Neural cell (in vitro differentiated cells): ENCODE measurements around the gene GRID2IP. TPM values are rescaled to one million over a fixed set of nuclear protein-coding genes. Genes with fewer than 3 reads are reported as not detected.

Experiments used
- H2AFZ ChIP-seq: fragments of 200-600, 300-800 bp; sonication (generic), shearing (Covaris generic); 2 replicates; pipeline ENCODE4 v1.6.0; 2014; ENCODE audit warnings: low read depth, mild to moderate bottlenecking, antibody characterized with exemption, low read length, moderate library complexity
- H3F3A ChIP-seq: fragments of 200-600 bp; shearing (Covaris generic); 2 replicates; pipeline ENCODE4 v1.6.1; 2016; ENCODE audit warnings: mild to moderate bottlenecking, moderate library complexity, mixed read lengths, antibody characterized with exemption, low read length; ENCODE audit not compliant: insufficient read depth, poor library complexity, severe bottlenecking
- H3K27ac ChIP-seq: fragments of 200-600, 300-800 bp; sonication (generic), shearing (Covaris generic); 2 replicates; pipeline ENCODE4 v1.5.1; 2014; ENCODE audit warnings: mild to moderate bottlenecking, low read length, moderate library complexity
- H3K27me3 ChIP-seq: fragments of 300-800, 200-600 bp; sonication (generic), shearing (Covaris generic); 2 replicates; pipeline ENCODE4 v1.6.0; 2014; ENCODE audit warnings: mild to moderate bottlenecking, low read depth, low read length, moderate library complexity; ENCODE audit not compliant: insufficient read depth
- H3K36me3 ChIP-seq: fragments of 300-800, 200-600 bp; sonication (generic), shearing (Covaris generic); 2 replicates; pipeline ENCODE4 v1.5.1; 2014; ENCODE audit warnings: mild to moderate bottlenecking, antibody characterized with exemption, low read length, moderate library complexity; ENCODE audit not compliant: insufficient read depth
- H3K4me2 ChIP-seq: fragments of 300-800, 200-600 bp; sonication (generic), shearing (Covaris generic); 2 replicates; pipeline ENCODE4 v1.6.0; 2014; ENCODE audit warnings: mild to moderate bottlenecking, low read length
- H3K4me3 ChIP-seq: fragments of 300-800, 200-600 bp; sonication (generic), shearing (Covaris generic); 2 replicates; pipeline ENCODE4 v1.5.1; 2014; ENCODE audit warnings: mild to moderate bottlenecking, low read length, moderate library complexity
- H3K79me2 ChIP-seq: fragments of 200-600 bp; shearing (Covaris generic); replicated peaks from 2 replicates; pipeline ENCODE4 v1.6.0; 2014; ENCODE audit warnings: mild to moderate bottlenecking, low read length, moderate library complexity; ENCODE audit not compliant: insufficient read depth
- H3K9ac ChIP-seq: fragments of 300-800, 200-600 bp; sonication (generic), shearing (Covaris generic); 2 replicates; pipeline ENCODE4 v1.6.1; 2016; ENCODE audit warnings: mild to moderate bottlenecking, low read length, mixed read lengths
- H3K9me2 ChIP-seq: fragments of 200-600 bp; shearing (Covaris generic); 2 replicates; pipeline ENCODE4 v1.6.1; 2016; ENCODE audit warnings: mild to moderate bottlenecking, low read length, mixed read lengths; ENCODE audit not compliant: insufficient read depth
- H3K9me3 ChIP-seq: fragments of 200-600, 300-800 bp; sonication (generic), shearing (Covaris generic); 2 replicates; pipeline ENCODE4 v1.6.1; 2016; ENCODE audit warnings: mild to moderate bottlenecking, mixed run types, low read length, moderate library complexity, mixed read lengths
- H4K20me1 ChIP-seq: fragments of 200-600 bp; shearing (Covaris generic); 2 replicates; pipeline ENCODE4 v1.6.1; 2016; ENCODE audit warnings: mild to moderate bottlenecking, mixed run types; ENCODE audit not compliant: insufficient read depth
- EP300 ChIP-seq: fragments of 450-650 bp; conservative IDR thresholded peaks from 2 replicates; pipeline ENCODE4 v1.6.1; 2014; ENCODE audit warnings: antibody characterized with exemption, mild to moderate bottlenecking, moderate library complexity; ENCODE audit not compliant: poor library complexity, severe bottlenecking
- EZH2 ChIP-seq: fragments of 200-600, 300-800 bp; shearing (Covaris generic), sonication (generic); IDR thresholded peaks from 2 replicates; pipeline ENCODE4 v1.6.1; 2014; ENCODE audit warnings: antibody characterized with exemption, low read length, borderline replicate concordance, mild to moderate bottlenecking; ENCODE audit not compliant: insufficient read depth, poor library complexity, severe bottlenecking
- MXI1 ChIP-seq: fragments of 450-650 bp; conservative IDR thresholded peaks from 2 replicates; pipeline ENCODE4 v1.6.1; 2014; ENCODE audit warnings: antibody characterized with exemption, mild to moderate bottlenecking; ENCODE audit not compliant: poor library complexity, severe bottlenecking
- POLR2AphosphoS5 ChIP-seq: IDR thresholded peaks from 2 replicates; pipeline ENCODE4 v1.6.1; 2012
- RAD21 ChIP-seq: fragments of 450-650 bp; conservative IDR thresholded peaks from 2 replicates; pipeline ENCODE4 v1.6.1; 2014; ENCODE audit warnings: antibody characterized with exemption, mild to moderate bottlenecking, moderate library complexity
- REST ChIP-seq: IDR thresholded peaks from 2 replicates; pipeline ENCODE4 v1.6.1; 2012; ENCODE audit warnings: borderline replicate concordance
- TAF1 ChIP-seq: IDR thresholded peaks from 2 replicates; pipeline ENCODE4 v1.6.1; 2012; ENCODE audit warnings: low read depth
- polyA plus RNA-seq: library from polyadenylated mRNA; depleted of rRNA; stranded (reverse); fragments of >200 nt; gene quantifications from 2 replicates; pipeline ENCODE4 v1.2.3, GENCODE V29; 2014
- TF ChIP-seq, protein P1 (sequence below): fragments of 450-650 bp; IDR thresholded peaks from 2 replicates; pipeline ENCODE4 v1.5.1; 2014; ENCODE audit warnings: antibody characterized with exemption, mild to moderate bottlenecking, moderate library complexity; ENCODE audit not compliant: poor library complexity, severe bottlenecking

Gene GRID2IP
- polyA plus RNA-seq, 1 donor from 2014 or later: 0.32 TPM

DNA sequence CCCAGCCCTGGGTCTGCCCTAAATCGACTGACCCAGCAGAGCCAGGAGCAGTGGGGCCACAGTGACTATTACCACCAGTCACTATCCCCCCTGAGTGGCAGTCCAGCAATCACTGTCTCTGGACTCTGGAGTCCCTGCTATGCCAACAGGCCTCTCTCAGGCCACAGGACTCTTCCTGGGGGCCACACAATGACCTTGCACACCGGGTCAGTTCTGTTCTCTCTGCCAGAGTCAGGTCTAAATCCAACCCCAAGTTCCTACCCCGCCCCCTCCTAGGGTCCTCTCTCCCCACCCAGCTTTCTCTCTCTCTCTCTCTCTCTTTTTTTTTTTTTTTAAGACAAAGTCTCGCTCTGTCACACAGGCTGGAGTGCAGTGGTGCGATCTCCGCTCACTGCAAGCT lies 21.6 kb downstream of the GRID2IP start:
- Histone ChIP-seq H3K4me2 (no peak overlapping the region), H2AFZ (no peak overlapping the region), H3K9me2 (no peaks in the 10 kb centered on the region), H3K79me2 (no peaks in the 10 kb centered on the region), H3K36me3 (no peaks in the 10 kb centered on the region), H4K20me1 (no peaks in the 10 kb centered on the region), H3K27ac (no peak overlapping the region), H3K27me3 (peaks cover 83% of the 10 kb centered on the region), H3F3A (no peaks in the 10 kb centered on the region), H3K9ac (no peak overlapping the region), H3K9me3 (no peaks in the 10 kb centered on the region), H3K4me3 (no peak overlapping the region)
- TF ChIP-seq, protein P1, sequence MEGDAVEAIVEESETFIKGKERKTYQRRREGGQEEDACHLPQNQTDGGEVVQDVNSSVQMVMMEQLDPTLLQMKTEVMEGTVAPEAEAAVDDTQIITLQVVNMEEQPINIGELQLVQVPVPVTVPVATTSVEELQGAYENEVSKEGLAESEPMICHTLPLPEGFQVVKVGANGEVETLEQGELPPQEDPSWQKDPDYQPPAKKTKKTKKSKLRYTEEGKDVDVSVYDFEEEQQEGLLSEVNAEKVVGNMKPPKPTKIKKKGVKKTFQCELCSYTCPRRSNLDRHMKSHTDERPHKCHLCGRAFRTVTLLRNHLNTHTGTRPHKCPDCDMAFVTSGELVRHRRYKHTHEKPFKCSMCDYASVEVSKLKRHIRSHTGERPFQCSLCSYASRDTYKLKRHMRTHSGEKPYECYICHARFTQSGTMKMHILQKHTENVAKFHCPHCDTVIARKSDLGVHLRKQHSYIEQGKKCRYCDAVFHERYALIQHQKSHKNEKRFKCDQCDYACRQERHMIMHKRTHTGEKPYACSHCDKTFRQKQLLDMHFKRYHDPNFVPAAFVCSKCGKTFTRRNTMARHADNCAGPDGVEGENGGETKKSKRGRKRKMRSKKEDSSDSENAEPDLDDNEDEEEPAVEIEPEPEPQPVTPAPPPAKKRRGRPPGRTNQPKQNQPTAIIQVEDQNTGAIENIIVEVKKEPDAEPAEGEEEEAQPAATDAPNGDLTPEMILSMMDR: no peak
- TF ChIP-seq REST (no peak), RAD21 (no peak)

GRCh38 chr7:6528401-6529130 lies 22.7 kb downstream of the GRID2IP start:
- Histone ChIP-seq H3F3A (no peaks in the 10 kb centered on the region), H3K4me2 (no peak overlapping the region), H3K79me2 (no peaks in the 10 kb centered on the region), H3K36me3 (no peaks in the 10 kb centered on the region), H3K9me2 (no peaks in the 10 kb centered on the region), H3K9me3 (no peaks in the 10 kb centered on the region), H2AFZ (no peak overlapping the region), H3K9ac (no peak overlapping the region), H4K20me1 (no peaks in the 10 kb centered on the region), H3K27me3 (peaks cover 79% of the 10 kb centered on the region), H3K27ac (no peak overlapping the region), H3K4me3 (no peak overlapping the region)
- no peak for TF ChIP-seq RAD21
- no peak for TF ChIP-seq REST
- TF ChIP-seq TAF1: no peak
- no peak for TF ChIP-seq EP300
- no peak for TF ChIP-seq POLR2AphosphoS5
- no peak for TF ChIP-seq EZH2
- TF ChIP-seq MXI1: no peak
